Measurements from ENCODE around the gene CTSW.

DNA sequence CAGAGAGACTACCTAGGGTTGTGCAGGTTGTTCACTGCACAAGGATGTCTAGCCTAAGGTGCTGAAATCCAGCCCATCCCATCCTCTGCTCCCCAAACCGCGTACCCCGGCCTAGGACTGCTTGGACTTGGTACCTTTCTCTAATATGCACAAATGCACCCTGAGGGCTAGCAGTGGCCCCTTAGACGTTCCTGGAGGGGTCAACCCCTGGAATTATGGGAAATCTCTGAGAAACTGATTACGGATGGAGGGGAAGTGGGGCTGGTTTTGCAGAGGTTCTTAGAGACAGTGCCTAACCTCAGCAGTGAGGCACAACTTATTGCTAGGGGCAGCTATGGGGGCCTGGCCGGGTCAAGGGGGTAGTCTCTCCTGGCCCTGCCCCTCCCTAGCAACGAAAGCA lies 36.8 kb downstream of the CTSW start:
- TF ChIP-seq POLR2A (IDR thresholded peaks at IDR 0.05; ENCODE audit: low read length), result no peak
- no peak for TF ChIP-seq GATA1 (IDR thresholded peaks at IDR 0.05; ENCODE audit: low read depth, low read length)

Measured in erythroblast (primary cell).